ENCODE data around the gene RNF10.

Gene RNF10

GRCh38 chr12:120571299-120571698 lies 37.1 kb downstream of the RNF10 start:
- ATAC-seq (replicated peaks) (no peak), DNase-seq (no peak)
- peak overlapping the region in 1 of 2 donors; percentile 56 for H3K27ac Mint-ChIP-seq
- H3K4me1 Mint-ChIP-seq (ENCODE audit: low read depth in 2 of 2): peaks cover 0 to 4% of the 10 kb centered on the region in 2 donors
- H3K4me3 Mint-ChIP-seq: no peak overlapping the region
- peaks cover 99% of the 10 kb centered on the region for H3K36me3 Mint-ChIP-seq (ENCODE audit: insufficient read depth)
- H3K27me3 Mint-ChIP-seq: no peaks in the 10 kb centered on the region
- no peaks in the 10 kb centered on the region for H3K9me3 Mint-ChIP-seq

GRCh38 chr12:120573560-120573959 lies 39.4 kb downstream of the RNF10 start:
- DNase-seq (no peak), ATAC-seq (replicated peaks) (no peak)
- Mint-ChIP-seq H3K4me3 (no peak overlapping the region), H3K27ac (peak overlapping the region in 1 of 2 donors; percentile 70), H3K27me3 (no peaks in the 10 kb centered on the region), H3K4me1 (ENCODE audit: low read depth in 2 of 2) (peaks cover 0 to 4% of the 10 kb centered on the region in 2 donors), H3K9me3 (no peaks in the 10 kb centered on the region), H3K36me3 (ENCODE audit: insufficient read depth) (peaks cover 98% of the 10 kb centered on the region)

GRCh38 chr12:120574106-120574505 lies 40.0 kb downstream of the RNF10 start:
- no peaks in the 10 kb centered on the region for H3K9me3 Mint-ChIP-seq
- H3K36me3 Mint-ChIP-seq (ENCODE audit: insufficient read depth): peaks cover 98% of the 10 kb centered on the region
- H3K4me3 Mint-ChIP-seq: no peak overlapping the region
- peaks cover 0 to 4% of the 10 kb centered on the region in 2 donors for H3K4me1 Mint-ChIP-seq (ENCODE audit: low read depth in 2 of 2)
- ATAC-seq (replicated peaks) (no peak), DNase-seq (no peak)
- no peaks in the 10 kb centered on the region for H3K27me3 Mint-ChIP-seq
- H3K27ac Mint-ChIP-seq: peak overlapping the region in 1 of 2 donors; percentile 70

GRCh38 chr12:120579179-120579578 lies 45.0 kb downstream of the RNF10 start:
- no peaks in the 10 kb centered on the region for H3K9me3 Mint-ChIP-seq
- ATAC-seq (replicated peaks) (no peak), DNase-seq (no peak)
- peak overlapping the region in 1 of 2 donors; percentile 17 for H3K27ac Mint-ChIP-seq
- H3K4me3 Mint-ChIP-seq: no peak overlapping the region
- H3K36me3 Mint-ChIP-seq (ENCODE audit: insufficient read depth): peaks cover 74% of the 10 kb centered on the region
- H3K4me1 Mint-ChIP-seq (ENCODE audit: low read depth in 2 of 2): peaks cover 31 to 34% of the 10 kb centered on the region in 2 donors
- H3K27me3 Mint-ChIP-seq: no peaks in the 10 kb centered on the region

- H3K4me3 Mint-ChIP-seq: peak within 1 kb of the TSS; percentile 98 to 99
- ATAC-seq (replicated peaks) (peak; percentile 92), DNase-seq (peak; percentile 87 to 91 (median 89))
- peaks cover 0 to 6% of the 10 kb centered on the region in 2 donors for H3K27me3 Mint-ChIP-seq
- H3K4me1 Mint-ChIP-seq (ENCODE audit: low read depth in 2 of 2): peaks cover 31 to 33% of the 10 kb centered on the region in 2 donors
- peak within 1 kb of the TSS; percentile 84 to 95 for H3K27ac Mint-ChIP-seq
- H3K9me3 Mint-ChIP-seq: no peaks in the 10 kb centered on the region
- peaks cover 56% of the 10 kb centered on the region for H3K36me3 Mint-ChIP-seq (ENCODE audit: insufficient read depth)
Measured at GRCh38 chr12:120580787-120581723, 46.9 kb downstream of the RNF10 start, which contains the start of gene POP5. Gene POP5 (minus strand): TSS chr12:120581402. CDS start chr12:120581362, 40 bp downstream.

GRCh38 chr12:120581998-120582397 lies 47.8 kb downstream of the RNF10 start:
- Mint-ChIP-seq H3K27me3 (peaks cover 0 to 7% of the 10 kb centered on the region in 2 donors), H3K27ac (peak overlapping the region; percentile 84 to 95), H3K9me3 (no peaks in the 10 kb centered on the region), H3K4me1 (ENCODE audit: low read depth in 2 of 2) (peaks cover 31 to 33% of the 10 kb centered on the region in 2 donors), H3K4me3 (peak overlapping the region; percentile 98 to 99), H3K36me3 (ENCODE audit: insufficient read depth) (peaks cover 46% of the 10 kb centered on the region)
- ATAC-seq (replicated peaks) (no peak), DNase-seq (no peak)

- Mint-ChIP-seq H3K27me3 (peaks cover 0 to 7% of the 10 kb centered on the region in 2 donors), H3K4me1 (ENCODE audit: low read depth in 2 of 2) (peaks cover 31 to 33% of the 10 kb centered on the region in 2 donors), H3K36me3 (ENCODE audit: insufficient read depth) (peaks cover 32% of the 10 kb centered on the region), H3K27ac (peak overlapping the region in 1 of 2 donors; percentile 41), H3K4me3 (peak overlapping the region; percentile 66 to 74), H3K9me3 (no peaks in the 10 kb centered on the region)
- DNase-seq (peak; percentile 74 to 85 (median 84)), ATAC-seq (replicated peaks) (peak; percentile 37)
Measured at GRCh38 chr12:120583478-120584030, 49.4 kb downstream of the RNF10 start.

GRCh38 chr12:120584343-120585149 lies 50.4 kb downstream of the RNF10 start:
- Mint-ChIP-seq H3K9me3 (no peaks in the 10 kb centered on the region), H3K4me3 (peak overlapping the region; percentile 66 to 74), H3K27ac (no peak overlapping the region), H3K27me3 (peaks cover 0 to 7% of the 10 kb centered on the region in 2 donors), H3K4me1 (ENCODE audit: low read depth in 2 of 2) (peaks cover 31 to 33% of the 10 kb centered on the region in 2 donors), H3K36me3 (ENCODE audit: insufficient read depth) (peaks cover 23% of the 10 kb centered on the region)
- ATAC-seq (replicated peaks) (peak; percentile 36), DNase-seq (peak; percentile 45 to 58 (median 53))

GRCh38 chr12:120586206-120586605 lies 52.0 kb downstream of the RNF10 start:
- Mint-ChIP-seq H3K4me1 (ENCODE audit: low read depth in 2 of 2) (peaks cover 17 to 19% of the 10 kb centered on the region in 2 donors), H3K4me3 (no peak overlapping the region), H3K9me3 (no peaks in the 10 kb centered on the region), H3K27me3 (peaks cover 0 to 7% of the 10 kb centered on the region in 2 donors), H3K36me3 (ENCODE audit: insufficient read depth) (peaks cover 6% of the 10 kb centered on the region), H3K27ac (no peak overlapping the region)
- no peak for ATAC-seq (replicated peaks)
- DNase-seq: no peak

- no peak overlapping the region for H3K27ac Mint-ChIP-seq
- no peak overlapping the region for H3K4me3 Mint-ChIP-seq
- no peaks in the 10 kb centered on the region for H3K36me3 Mint-ChIP-seq (ENCODE audit: insufficient read depth)
- H3K27me3 Mint-ChIP-seq: peaks cover 0 to 7% of the 10 kb centered on the region in 2 donors
- ATAC-seq (replicated peaks): no peak
- no peak for DNase-seq
- H3K9me3 Mint-ChIP-seq: no peaks in the 10 kb centered on the region
- H3K4me1 Mint-ChIP-seq (ENCODE audit: low read depth in 2 of 2): peaks cover 12 to 13% of the 10 kb centered on the region in 2 donors
Measured at GRCh38 chr12:120586860-120587259, 52.7 kb downstream of the RNF10 start.

GRCh38 chr12:120588371-120588770 lies 54.2 kb downstream of the RNF10 start:
- Mint-ChIP-seq H3K9me3 (no peaks in the 10 kb centered on the region), H3K27ac (no peak overlapping the region), H3K27me3 (peaks cover 0 to 7% of the 10 kb centered on the region in 2 donors), H3K4me1 (ENCODE audit: low read depth in 2 of 2) (peaks cover 6 to 7% of the 10 kb centered on the region in 2 donors), H3K4me3 (no peak overlapping the region), H3K36me3 (ENCODE audit: insufficient read depth) (no peaks in the 10 kb centered on the region)
- DNase-seq (no peak), ATAC-seq (replicated peaks) (no peak)

GRCh38 chr12:120588948-120589930 lies 55.1 kb downstream of the RNF10 start:
- ATAC-seq (replicated peaks) (no peak), DNase-seq (no peak)
- Mint-ChIP-seq H3K27ac (no peak overlapping the region), H3K36me3 (ENCODE audit: insufficient read depth) (no peaks in the 10 kb centered on the region), H3K4me3 (no peak overlapping the region), H3K4me1 (ENCODE audit: low read depth in 2 of 2) (peaks cover 0 to 1% of the 10 kb centered on the region in 2 donors), H3K27me3 (peaks cover 0 to 7% of the 10 kb centered on the region in 2 donors), H3K9me3 (no peaks in the 10 kb centered on the region)
